ENCODE data around the gene WNT7B. TPM values are rescaled to one million over a fixed set of nuclear protein-coding genes. Genes with fewer than 3 reads are reported as not detected.

Gene WNT7B
- total RNA-seq, 6 experiments from 2014 or later: 0.10 to 0.12 TPM; not detected in 4

- Histone ChIP-seq H3K27ac (no peak overlapping the region), H3K36me3 (no peaks in the 10 kb centered on the region), H3K9me3 (no peaks in the 10 kb centered on the region), H3K4me3 (no peak overlapping the region), H3K4me1 (peaks cover 0 to 30% (median 12%) of the 10 kb centered on the region in 4 donors), H3K27me3 (no peaks in the 10 kb centered on the region)
- intact Hi-C loops (cut with DNase I): loop anchor here (5.0 kb wide), 2 partner anchors 103 to 108 kb away; no protein-coding TSS in a partner anchor
- DNase-seq (peak in 2 of 3 donors; percentile 15 to 17), ATAC-seq (no peak)
- TF ChIP-seq POLR2A (IDR thresholded peaks at IDR 0.05): no peak
- TF ChIP-seq, protein P1, sequence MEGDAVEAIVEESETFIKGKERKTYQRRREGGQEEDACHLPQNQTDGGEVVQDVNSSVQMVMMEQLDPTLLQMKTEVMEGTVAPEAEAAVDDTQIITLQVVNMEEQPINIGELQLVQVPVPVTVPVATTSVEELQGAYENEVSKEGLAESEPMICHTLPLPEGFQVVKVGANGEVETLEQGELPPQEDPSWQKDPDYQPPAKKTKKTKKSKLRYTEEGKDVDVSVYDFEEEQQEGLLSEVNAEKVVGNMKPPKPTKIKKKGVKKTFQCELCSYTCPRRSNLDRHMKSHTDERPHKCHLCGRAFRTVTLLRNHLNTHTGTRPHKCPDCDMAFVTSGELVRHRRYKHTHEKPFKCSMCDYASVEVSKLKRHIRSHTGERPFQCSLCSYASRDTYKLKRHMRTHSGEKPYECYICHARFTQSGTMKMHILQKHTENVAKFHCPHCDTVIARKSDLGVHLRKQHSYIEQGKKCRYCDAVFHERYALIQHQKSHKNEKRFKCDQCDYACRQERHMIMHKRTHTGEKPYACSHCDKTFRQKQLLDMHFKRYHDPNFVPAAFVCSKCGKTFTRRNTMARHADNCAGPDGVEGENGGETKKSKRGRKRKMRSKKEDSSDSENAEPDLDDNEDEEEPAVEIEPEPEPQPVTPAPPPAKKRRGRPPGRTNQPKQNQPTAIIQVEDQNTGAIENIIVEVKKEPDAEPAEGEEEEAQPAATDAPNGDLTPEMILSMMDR (IDR thresholded peaks at IDR 0.05): no peak
- 100% methylated on average over 1 of the region's 5 CpGs for WGBS (ENCODE audit: insufficient coverage, low coverage, low lambda C conversion rate, missing lambda C conversion rate)
These were observed 32.8 kb upstream of the WNT7B start for GRCh38 chr22:46009730-46010129.

- DNase-seq: peak in 2 of 3 donors; percentile 10 to 20
- no peaks in the 10 kb centered on the region for H3K9me3 ChIP-seq
- 91% methylated on average over 3 of the region's 9 CpGs for WGBS (ENCODE audit: insufficient coverage, low coverage, low lambda C conversion rate, missing lambda C conversion rate)
- H3K4me1 ChIP-seq: peaks cover 0 to 24% (median 12%) of the 10 kb centered on the region in 4 donors
- H3K36me3 ChIP-seq: no peaks in the 10 kb centered on the region
- H3K4me3 ChIP-seq: no peak overlapping the region
- H3K27me3 ChIP-seq: no peaks in the 10 kb centered on the region
- no peak overlapping the region for H3K27ac ChIP-seq
- no peak for ATAC-seq
- intact Hi-C loops (cut with DNase I): loop anchor here (5.0 kb wide), 2 partner anchors 103 to 108 kb away; no protein-coding TSS in a partner anchor
- TF ChIP-seq POLR2A (IDR thresholded peaks at IDR 0.05): no peak
- TF ChIP-seq, protein P1 (IDR thresholded peaks at IDR 0.05): no peak
These were observed 32.1 kb upstream of the WNT7B start for GRCh38 chr22:46008836-46009596.

GRCh38 chr22:46008291-46008690, 31.3 kb upstream of the WNT7B start:
- intact Hi-C loops (cut with DNase I): loop anchor here (5.0 kb wide), 2 partner anchors 104 to 109 kb away; no protein-coding TSS in a partner anchor
- H3K4me3 ChIP-seq: no peak overlapping the region
- no peaks in the 10 kb centered on the region for H3K36me3 ChIP-seq
- no peaks in the 10 kb centered on the region for H3K27me3 ChIP-seq
- peak in 2 of 3 donors; percentile 13 to 47 for DNase-seq
- peaks cover 0 to 23% (median 12%) of the 10 kb centered on the region in 4 donors for H3K4me1 ChIP-seq
- WGBS (ENCODE audit: insufficient coverage, low coverage, low lambda C conversion rate, missing lambda C conversion rate): no CpG with 5 or more reads among the region's 3 CpGs
- no peaks in the 10 kb centered on the region for H3K9me3 ChIP-seq
- TF ChIP-seq, protein P1 (IDR thresholded peaks at IDR 0.05): no peak
- TF ChIP-seq POLR2A (IDR thresholded peaks at IDR 0.05): no peak
- peak overlapping the region in 2 of 3 donors; percentile 62 to 76 for H3K27ac ChIP-seq
- ATAC-seq: no peak

GRCh38 chr22:46007848-46008261, 30.9 kb upstream of the WNT7B start:
- no peaks in the 10 kb centered on the region for H3K27me3 ChIP-seq
- ATAC-seq (peak in 1 of 4 donors; percentile 2), DNase-seq (peak in 1 of 3 donors; percentile 56)
- WGBS (ENCODE audit: insufficient coverage, low coverage, low lambda C conversion rate, missing lambda C conversion rate): no CpG with 5 or more reads among the region's 25 CpGs
- intact Hi-C loops (cut with DNase I): loop anchor here (5.0 kb wide), 2 partner anchors 104 to 109 kb away; no protein-coding TSS in a partner anchor
- peak overlapping the region; percentile 55 to 76 (median 62) for H3K27ac ChIP-seq
- no peaks in the 10 kb centered on the region for H3K36me3 ChIP-seq
- H3K4me1 ChIP-seq: peaks cover 0 to 18% (median 7%) of the 10 kb centered on the region in 4 donors
- no peak overlapping the region for H3K4me3 ChIP-seq
- no peak for TF ChIP-seq POLR2A (IDR thresholded peaks at IDR 0.05)
- TF ChIP-seq, protein P1 (IDR thresholded peaks at IDR 0.05): no peak
- H3K9me3 ChIP-seq: no peaks in the 10 kb centered on the region
